Mucosa of stomach (tissue), 1 donor: ENCODE data around the gene ZNF839.
A peak's percentile ranks its signal among the peaks of the same experiment; 100 is the strongest.
"Not testable (repeated sequence)": the region's sequence is repeated elsewhere in the genome, so short reads cannot be mapped to it uniquely, and the experiment has no call there.

ENCODE experiments used
- H3K27me3 ChIP-seq: one replicate; pipeline ENCODE4 v1.7.0; 2013; ENCODE audit warnings: mild to moderate bottlenecking, low read length; ENCODE audit not compliant: control insufficient read depth, insufficient read depth
- H3K36me3 ChIP-seq: one replicate; pipeline ENCODE4 v1.7.0; 2013; ENCODE audit warnings: low read length; ENCODE audit not compliant: control insufficient read depth, insufficient read depth
- H3K4me1 ChIP-seq: one replicate; pipeline ENCODE4 v1.7.0; 2013; ENCODE audit warnings: mild to moderate bottlenecking, low read length; ENCODE audit not compliant: control insufficient read depth, insufficient read depth
- H3K4me3 ChIP-seq: one replicate; pipeline ENCODE4 v1.7.0; 2013; ENCODE audit warnings: low read length
- H3K9ac ChIP-seq: one replicate; pipeline ENCODE4 v1.7.0; 2013; ENCODE audit warnings: mild to moderate bottlenecking, low read length, moderate library complexity
- H3K9me3 ChIP-seq: one replicate; pipeline ENCODE4 v1.7.0; 2013; ENCODE audit warnings: mild to moderate bottlenecking, low read length, moderate library complexity; ENCODE audit not compliant: control insufficient read depth
- donor health status: Pancreatic carcinoma.

ZNF839 gene

GRCh38 chr14:102316743-102317563 is 2.6 kb upstream of the ZNF839 start:
- Histone ChIP-seq H3K9me3 (no peaks in the 10 kb centered on the region), H3K4me1 (peaks cover 35% of the 10 kb centered on the region), H3K27me3 (no peaks in the 10 kb centered on the region), H3K36me3 (no peaks in the 10 kb centered on the region), H3K9ac (peak overlapping the region; percentile 71), H3K4me3 (peak overlapping the region; percentile 72)

DNA sequence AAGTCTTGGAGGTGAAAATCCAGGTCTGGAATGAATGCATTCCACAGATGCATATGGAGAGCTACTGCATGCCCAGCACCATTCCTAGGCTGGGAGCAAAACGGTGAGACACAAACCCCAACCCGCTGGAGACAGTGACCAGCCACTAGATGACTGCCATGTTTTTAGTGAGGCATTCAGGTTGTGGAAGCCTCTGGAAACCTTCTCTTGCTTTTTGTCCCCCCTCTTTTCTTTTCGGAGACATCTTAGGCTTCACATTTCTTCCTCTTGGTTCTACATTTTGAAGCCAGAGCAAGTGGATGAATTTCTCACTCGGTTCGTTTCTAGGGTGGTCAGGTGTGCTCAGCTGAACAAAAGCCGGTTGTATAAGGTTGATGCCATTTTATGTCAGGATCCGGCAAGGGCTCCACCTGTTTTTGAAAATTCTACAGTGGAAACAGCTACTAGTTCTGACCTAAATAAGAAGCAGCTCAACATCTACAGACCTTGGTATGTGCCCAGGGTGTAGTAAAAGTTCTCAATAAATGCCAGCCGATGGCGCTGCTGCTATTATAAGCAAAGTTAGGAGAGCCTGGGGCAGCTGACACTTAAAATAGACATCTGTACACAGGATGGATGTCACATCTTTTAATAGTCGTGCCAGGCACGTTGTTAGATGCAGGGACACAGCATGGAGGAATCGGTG is 1.8 kb upstream of the ZNF839 start:
- Histone ChIP-seq H3K9ac (peak overlapping the region; percentile 71), H3K27me3 (no peaks in the 10 kb centered on the region), H3K9me3 (no peaks in the 10 kb centered on the region), H3K36me3 (no peaks in the 10 kb centered on the region), H3K4me1 (peaks cover 35% of the 10 kb centered on the region), H3K4me3 (peak overlapping the region; percentile 72)

DNA sequence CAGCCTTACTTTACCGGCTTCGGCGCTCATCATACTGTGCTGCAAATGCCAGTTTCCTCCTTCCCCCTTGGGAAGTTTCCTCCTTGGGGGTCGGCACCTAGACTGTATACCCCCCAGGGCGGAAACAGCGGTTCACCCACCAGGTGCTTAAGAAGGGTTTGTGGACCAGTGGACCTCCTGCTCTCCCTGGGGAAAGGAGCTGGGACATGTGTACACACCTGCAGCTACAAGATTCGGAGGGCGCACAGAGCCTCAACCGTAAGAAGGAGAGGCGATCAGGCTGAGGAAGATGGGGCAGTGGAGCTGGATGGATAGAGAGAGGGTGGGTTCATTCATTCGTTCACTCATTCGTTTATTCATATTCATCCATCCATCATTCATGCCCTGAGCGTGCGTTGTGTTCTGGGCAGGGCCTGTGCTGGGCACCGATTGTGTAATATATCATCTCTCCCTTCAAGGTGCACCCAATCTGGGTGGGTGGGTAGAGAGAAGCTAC is 717 bp upstream of the ZNF839 start:
- Histone ChIP-seq H3K4me1 (peaks cover 35% of the 10 kb centered on the region), H3K4me3 (no peak overlapping the region), H3K9ac (peak overlapping the region; percentile 97), H3K9me3 (no peaks in the 10 kb centered on the region), H3K36me3 (no peaks in the 10 kb centered on the region), H3K27me3 (no peaks in the 10 kb centered on the region)

GRCh38 chr14:102320033-102320660 is 601 bp downstream of the ZNF839 start:
- H3K9me3 ChIP-seq: no peaks in the 10 kb centered on the region
- H3K4me1 ChIP-seq: peaks cover 31% of the 10 kb centered on the region
- no peaks in the 10 kb centered on the region for H3K27me3 ChIP-seq
- peak overlapping the region; percentile 97 for H3K9ac ChIP-seq
- H3K36me3 ChIP-seq: no peaks in the 10 kb centered on the region
- peak overlapping the region; percentile 83 for H3K4me3 ChIP-seq

- H3K27me3 ChIP-seq: no peaks in the 10 kb centered on the region
- no peaks in the 10 kb centered on the region for H3K9me3 ChIP-seq
- H3K4me1 ChIP-seq: peaks cover 31% of the 10 kb centered on the region
- H3K36me3 ChIP-seq: no peaks in the 10 kb centered on the region
- peak overlapping the region; percentile 97 for H3K9ac ChIP-seq
- no peak overlapping the region for H3K4me3 ChIP-seq
Measured at GRCh38 chr14:102320671-102321455, 1.3 kb downstream of the ZNF839 start.

- Histone ChIP-seq H3K36me3 (no peaks in the 10 kb centered on the region), H3K4me3 (no peak overlapping the region), H3K9ac (no peak overlapping the region), H3K27me3 (no peaks in the 10 kb centered on the region), H3K9me3 (no peaks in the 10 kb centered on the region), H3K4me1 (peaks cover 24% of the 10 kb centered on the region)
Measured at GRCh38 chr14:102321456-102322422, 2.2 kb downstream of the ZNF839 start.

GRCh38 chr14:102323102-102323501 is 3.6 kb downstream of the ZNF839 start:
- Histone ChIP-seq H3K27me3 (no peaks in the 10 kb centered on the region), H3K4me1 (peaks cover 15% of the 10 kb centered on the region), H3K36me3 (no peaks in the 10 kb centered on the region), H3K9me3 (no peaks in the 10 kb centered on the region), H3K4me3 (no peak overlapping the region), H3K9ac (no peak overlapping the region)

- Histone ChIP-seq H3K4me3 (no peak overlapping the region), H3K9ac (no peak overlapping the region), H3K36me3 (no peaks in the 10 kb centered on the region), H3K9me3 (no peaks in the 10 kb centered on the region), H3K4me1 (no peaks in the 10 kb centered on the region), H3K27me3 (no peaks in the 10 kb centered on the region)
Measured at GRCh38 chr14:102325791-102326345, 6.3 kb downstream of the ZNF839 start.

DNA sequence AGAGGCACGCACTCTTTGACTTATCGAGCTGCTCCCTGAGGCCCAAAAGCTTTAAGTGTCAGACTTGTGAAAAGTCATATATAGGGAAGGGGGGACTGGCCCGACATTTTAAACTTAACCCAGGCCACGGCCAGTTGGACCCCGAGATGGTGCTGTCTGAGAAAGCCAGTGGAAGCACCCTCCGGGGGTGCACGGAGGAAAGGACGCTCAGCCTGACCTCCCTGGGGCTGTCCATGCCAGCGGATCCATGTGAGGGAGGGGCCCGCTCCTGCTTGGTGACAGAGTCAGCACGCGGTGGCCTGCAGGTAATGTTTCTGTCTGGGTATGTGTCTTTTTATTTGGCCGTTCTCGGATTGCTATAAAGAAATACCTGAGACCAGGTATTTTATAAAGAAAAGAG is 7.0 kb downstream of the ZNF839 start:
- Histone ChIP-seq H3K4me1 (no peaks in the 10 kb centered on the region), H3K27me3 (no peaks in the 10 kb centered on the region), H3K4me3 (no peak overlapping the region), H3K9me3 (no peaks in the 10 kb centered on the region), H3K36me3 (no peaks in the 10 kb centered on the region), H3K9ac (no peak overlapping the region)

DNA sequence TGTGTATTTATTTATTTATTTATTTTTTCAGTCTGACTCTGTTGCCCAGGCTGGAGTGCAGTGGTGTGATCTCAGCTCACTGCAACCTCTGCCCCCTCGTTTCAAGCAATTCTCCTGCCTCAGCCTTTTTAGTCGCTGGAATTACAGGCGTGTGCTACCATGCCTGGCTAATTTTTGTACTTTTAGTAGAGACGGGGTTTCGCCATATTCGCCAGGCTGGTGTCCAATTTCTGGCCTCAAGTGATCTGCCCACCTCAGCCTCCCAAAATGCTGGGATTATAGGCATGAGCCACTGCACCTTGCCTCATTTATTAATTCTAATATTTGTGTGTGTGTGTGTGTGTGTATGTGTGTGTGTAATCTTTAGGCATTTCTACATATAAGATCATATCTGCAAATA is 9.8 kb downstream of the ZNF839 start:
- H3K27me3 ChIP-seq, H3K4me1 ChIP-seq, H3K9ac ChIP-seq, H3K4me3 ChIP-seq, H3K36me3 ChIP-seq, H3K9me3 ChIP-seq: not testable (repeated sequence)
